LNCaP clone FGC (cell line): ENCODE data around the gene FDX2.

Experiments
- DNase-seq: peaks from one replicate; pipeline ENCODE4 v3.0.0-alpha.2; 2011; ENCODE audit warnings: low read depth
- H3K4me3 ChIP-seq: 2 replicates; pipeline ENCODE4 v1.5.1; 2011; ENCODE audit warnings: mild to moderate bottlenecking, low read depth, low read length, control low read depth
- CTCF ChIP-seq: IDR thresholded peaks from 2 replicates; pipeline ENCODE4 v1.5.1; 2012; ENCODE audit warnings: mild to moderate bottlenecking; ENCODE audit not compliant: control insufficient read depth, insufficient read depth; ENCODE audit errors: extremely low read depth

The FDX2 gene

GRCh38 chr19:10315335-10316214 lies at the start of gene FDX2:
Gene FDX2, minus strand, starts transcription at chr19:10316015. Its CDS starts 19 bp downstream, at chr19:10315996.
- DNase-seq: peak; percentile 57
- TF ChIP-seq CTCF: no peak
- peak within 1 kb of the TSS; percentile 74 for H3K4me3 ChIP-seq

GRCh38 chr19:10365518-10365917 lies 49.7 kb upstream of the FDX2 start:
- no peak overlapping the region for H3K4me3 ChIP-seq
- TF ChIP-seq CTCF: no peak

GRCh38 chr19:10364644-10365043 lies 48.8 kb upstream of the FDX2 start:
- DNase-seq: no peak
- no peak for TF ChIP-seq CTCF

More at GRCh38 chr19:10365518-10365917, 49.7 kb upstream of the FDX2 start:
- no peak for DNase-seq

GRCh38 chr19:10363789-10364281 lies 48.0 kb upstream of the FDX2 start:
- DNase-seq: no peak
- H3K4me3 ChIP-seq: no peak overlapping the region
- no peak for TF ChIP-seq CTCF

More at GRCh38 chr19:10364644-10365043, 48.8 kb upstream of the FDX2 start:
- no peak overlapping the region for H3K4me3 ChIP-seq

- H3K4me3 ChIP-seq: no peak overlapping the region
- no peak for DNase-seq
- TF ChIP-seq CTCF: no peak
Measured at GRCh38 chr19:10362259-10362658, 46.4 kb upstream of the FDX2 start.

GRCh38 chr19:10361569-10362011 lies 45.8 kb upstream of the FDX2 start:
- DNase-seq: no peak
- H3K4me3 ChIP-seq: no peak overlapping the region
- TF ChIP-seq CTCF: no peak
